CD4-positive, alpha-beta T cell treated with Interleukin-6 for 4 hours (primary cell): ENCODE data around the gene NKAIN4.

Experiments
- DNase-seq: peaks from one replicate; pipeline ENCODE4 v3.0.0-alpha.2; 2020; ENCODE audit warnings: mixed read lengths

NKAIN4 gene

GRCh38 chr20:63287697-63288580 lies 33.7 kb upstream of the NKAIN4 start:
- DNase-seq = no peak

- DNase-seq = no peak
These were observed 32.8 kb upstream of the NKAIN4 start for GRCh38 chr20:63286781-63287696.

GRCh38 chr20:63285636-63286615 lies 31.7 kb upstream of the NKAIN4 start:
- no peak for DNase-seq

DNA sequence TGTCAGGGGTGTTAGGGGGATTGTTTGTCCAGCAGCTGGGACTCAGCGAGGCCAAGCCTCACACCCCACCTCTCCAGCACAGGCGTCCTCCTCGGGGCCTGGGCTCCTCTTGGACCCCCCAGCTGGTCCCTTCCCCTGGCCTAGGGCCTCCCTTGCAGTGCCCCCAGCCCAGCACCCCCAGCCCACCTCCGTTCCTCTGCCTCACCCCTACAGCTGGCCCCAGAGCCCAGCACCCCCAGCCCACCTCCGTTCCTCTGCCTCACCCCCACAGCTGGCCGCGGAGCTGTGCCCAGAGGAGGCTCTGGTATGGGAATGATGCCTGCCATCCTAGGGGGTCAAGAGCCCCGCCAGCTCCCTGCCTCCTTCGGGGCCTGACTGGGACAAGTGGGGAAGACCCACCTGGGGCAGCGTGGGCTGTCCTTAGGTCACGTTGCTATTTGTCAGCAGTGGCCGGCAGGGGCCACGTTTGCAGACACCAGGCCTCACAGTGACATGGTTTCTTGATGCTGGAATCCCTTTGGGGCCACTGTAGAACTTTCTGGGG lies 30.8 kb upstream of the NKAIN4 start:
- DNase-seq = no peak

GRCh38 chr20:63284544-63284949 lies 30.3 kb upstream of the NKAIN4 start:
- peak; percentile 6 for DNase-seq

GRCh38 chr20:63284083-63284440 lies 29.8 kb upstream of the NKAIN4 start:
- DNase-seq = peak; percentile 33

DNA sequence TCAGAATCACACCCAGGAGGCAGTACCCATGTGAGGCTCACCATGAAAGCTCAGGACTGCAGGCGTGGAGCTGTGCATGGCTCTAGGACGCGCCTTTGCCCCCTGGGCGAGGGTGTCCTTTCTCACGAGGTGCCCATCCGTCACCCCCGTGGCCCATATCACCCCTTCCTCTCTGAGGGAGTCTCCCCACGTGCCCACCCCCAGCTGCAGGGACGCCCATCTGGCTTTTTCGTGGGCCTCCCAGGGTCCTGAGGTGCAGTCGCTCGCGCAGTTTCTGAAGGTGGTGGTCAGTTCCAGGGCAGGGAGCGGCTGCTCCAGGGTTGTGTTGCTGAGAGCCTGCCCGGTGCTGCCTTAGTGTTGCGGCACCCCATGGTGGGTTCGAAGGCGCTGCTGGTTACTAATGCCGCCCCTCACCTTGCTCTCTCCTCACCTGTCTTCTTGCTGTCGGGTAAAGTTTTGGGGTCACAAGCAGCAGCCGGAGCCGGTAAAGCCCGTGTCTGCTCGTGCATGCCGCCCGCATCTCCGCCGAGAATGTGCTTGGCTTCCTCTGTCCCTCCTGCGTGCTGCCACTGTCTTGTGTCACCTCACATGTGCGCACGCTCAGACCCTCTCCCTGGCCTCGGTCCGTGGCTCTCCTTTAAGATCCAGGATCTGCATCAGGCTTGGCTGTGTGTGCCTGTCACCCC lies 29.3 kb upstream of the NKAIN4 start:
- peak; percentile 11 for DNase-seq

DNA sequence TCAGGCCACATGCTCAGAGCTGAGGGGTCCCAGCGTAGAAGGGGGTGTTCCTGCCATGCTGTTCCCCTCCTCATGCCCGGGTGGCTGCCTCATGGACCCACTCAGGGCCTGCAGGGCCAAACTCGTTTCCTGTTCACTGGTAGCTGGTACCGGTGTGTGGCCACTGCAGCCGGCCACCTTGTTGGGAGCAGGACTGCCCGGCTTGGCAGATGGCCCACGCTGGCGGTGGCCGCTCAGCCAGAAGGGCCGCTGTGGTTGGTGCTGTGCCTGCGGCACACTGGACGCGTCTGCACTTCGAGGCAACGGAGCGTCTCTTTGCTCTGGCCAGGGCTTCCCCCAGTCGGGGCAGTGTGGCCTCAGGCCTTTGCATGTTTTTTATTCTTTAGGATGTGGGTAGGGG lies 28.7 kb upstream of the NKAIN4 start:
- DNase-seq = no peak

DNA sequence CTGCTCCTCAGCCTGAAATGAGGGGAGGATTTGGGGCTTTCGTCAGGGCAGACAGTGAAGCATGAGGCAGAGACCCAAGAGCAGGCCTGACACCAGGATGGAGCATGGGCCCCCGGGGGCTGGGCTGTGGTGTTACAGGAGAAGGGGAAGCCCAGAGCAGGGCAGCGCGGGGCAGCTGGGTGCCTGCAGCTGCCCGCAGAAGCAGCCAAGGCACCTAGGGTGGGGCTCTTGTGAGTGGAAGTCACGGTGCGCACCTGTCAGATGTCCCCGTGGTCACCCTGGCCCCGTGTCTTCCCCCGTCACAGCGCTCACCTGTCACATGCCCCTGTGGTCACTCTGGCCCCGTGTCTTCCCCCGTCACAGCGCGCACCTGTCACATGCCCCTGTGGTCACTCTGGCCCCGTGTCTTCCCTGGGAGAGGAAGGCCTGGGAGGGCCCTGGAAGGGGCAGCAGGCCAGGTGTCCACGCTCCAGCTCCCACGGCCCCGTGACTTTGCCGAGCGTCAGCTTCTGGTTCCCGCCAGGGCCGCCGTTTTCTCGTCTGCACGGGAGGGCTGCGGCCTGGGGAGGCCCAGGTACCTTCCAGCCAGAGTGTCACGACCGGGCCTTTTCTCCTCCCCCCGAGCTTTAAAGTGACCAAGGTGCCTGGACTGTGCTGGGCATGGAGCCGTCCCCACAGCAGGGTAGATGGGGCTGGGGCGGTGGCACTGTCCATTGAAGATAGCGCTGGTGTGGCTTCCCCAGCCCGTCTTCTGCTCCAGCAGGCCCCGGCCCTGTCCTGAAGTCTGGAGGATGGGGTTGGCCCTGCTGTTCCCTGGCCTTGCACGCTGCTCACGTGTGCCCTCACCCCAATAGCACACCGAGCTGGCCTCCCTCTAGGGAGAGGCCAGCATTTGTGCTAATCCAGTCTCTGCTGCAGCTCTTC lies 27.7 kb upstream of the NKAIN4 start:
- no peak for DNase-seq

DNA sequence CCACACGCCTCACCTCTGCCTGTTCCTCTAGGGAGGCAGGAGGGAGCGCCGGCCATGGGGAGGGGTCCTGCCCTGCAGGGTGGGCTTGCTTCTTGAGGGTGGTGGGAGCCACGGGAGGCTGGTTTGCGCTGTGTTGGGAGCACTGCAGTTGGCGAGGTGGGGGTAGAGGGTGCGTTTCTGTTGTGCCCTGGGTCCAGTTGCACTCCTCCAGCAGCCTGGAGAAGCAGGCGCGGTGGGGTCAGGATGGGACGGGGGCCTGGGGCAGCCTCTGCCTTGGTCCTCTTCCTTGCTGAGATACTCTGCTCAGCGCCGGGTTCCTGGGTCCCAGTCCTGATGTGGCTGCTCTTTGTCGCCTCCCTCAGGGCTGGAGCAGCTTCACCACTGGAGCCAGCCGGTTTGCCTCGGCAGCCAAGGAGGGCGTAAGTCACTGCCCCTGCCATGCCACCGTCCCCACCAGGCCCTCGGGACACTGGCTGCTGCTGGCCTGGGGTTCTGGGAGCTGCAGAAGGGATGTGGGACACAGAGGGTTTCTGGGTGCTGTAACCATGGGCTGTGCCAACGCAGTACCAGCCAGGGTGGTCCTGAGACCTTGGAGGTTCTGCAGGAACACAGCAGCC lies 26.8 kb upstream of the NKAIN4 start:
- DNase-seq = no peak

- no peak for DNase-seq
These were observed 26.1 kb upstream of the NKAIN4 start for GRCh38 chr20:63280371-63280770.

DNA sequence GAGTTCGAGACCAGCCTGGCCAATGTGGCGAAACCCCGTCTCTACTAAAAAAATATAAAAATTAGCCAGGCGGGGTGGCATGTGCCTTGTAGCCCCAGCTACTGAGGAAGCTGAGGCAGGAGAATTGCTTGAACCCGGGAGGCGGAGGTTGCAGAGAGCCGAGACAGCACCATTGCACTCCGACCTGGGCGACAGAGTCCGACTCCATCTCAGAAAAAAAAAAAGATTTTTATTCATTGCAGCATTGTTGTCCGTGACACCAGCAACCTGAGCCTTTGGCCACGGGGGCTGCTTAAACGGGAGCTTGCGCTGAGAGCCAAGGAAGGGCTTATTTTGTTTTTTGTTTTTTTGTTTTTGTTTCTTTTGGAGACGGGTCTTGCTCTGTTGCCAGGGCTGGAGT lies 25.7 kb upstream of the NKAIN4 start:
- no peak for DNase-seq

- DNase-seq = no peak
These were observed 24.4 kb upstream of the NKAIN4 start for GRCh38 chr20:63278661-63279060.

GRCh38 chr20:63277466-63278272 lies 23.4 kb upstream of the NKAIN4 start:
- no peak for DNase-seq

GRCh38 chr20:63276956-63277355 lies 22.7 kb upstream of the NKAIN4 start:
- DNase-seq = no peak

DNA sequence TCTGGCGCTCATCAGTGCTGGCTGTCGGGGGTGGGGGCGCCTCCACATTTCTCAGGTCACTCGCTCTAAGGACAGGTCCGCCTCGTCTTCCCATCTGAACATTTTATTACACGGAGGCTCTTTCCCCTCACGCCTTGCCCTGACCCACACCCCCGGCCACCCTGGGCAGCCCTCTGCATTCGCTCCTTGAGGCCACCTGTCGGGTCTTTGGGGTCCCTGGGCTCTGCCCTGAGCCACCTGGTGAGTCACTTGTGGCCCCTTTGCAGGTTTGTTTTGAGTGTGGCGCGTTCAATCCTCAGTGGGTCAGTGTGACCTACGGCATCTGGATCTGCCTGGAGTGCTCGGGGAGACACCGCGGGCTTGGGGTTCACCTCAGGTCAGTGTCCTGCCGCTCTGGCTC lies 21.6 kb upstream of the NKAIN4 start:
- DNase-seq = no peak

GRCh38 chr20:63274381-63275228 lies 20.3 kb upstream of the NKAIN4 start:
- no peak for DNase-seq
